ENCODE results near the gene FARP1. TPM values are rescaled to one million over a fixed set of nuclear protein-coding genes. Genes with fewer than 3 reads are reported as not detected.

The FARP1 gene
- total RNA-seq, 1 donor from 2014 or later, result 357 TPM

GRCh38 chr13:98221234-98221633, 78.3 kb downstream of the FARP1 start:
- peaks cover 55% of the 10 kb centered on the region for H3K4me1 Mint-ChIP-seq (ENCODE audit: unreplicated experiment)
- DNase-seq (ENCODE audit: extremely low spot score, unreplicated experiment), result no peak
- no peaks in the 10 kb centered on the region for H3K27me3 Mint-ChIP-seq (ENCODE audit: unreplicated experiment)
- TF ChIP-seq CTCF (IDR thresholded peaks at IDR 0.05), result no peak
- no peaks in the 10 kb centered on the region for H3K9me3 Mint-ChIP-seq (ENCODE audit: unreplicated experiment)
- H3K36me3 Mint-ChIP-seq (ENCODE audit: unreplicated experiment), result peaks cover 26% of the 10 kb centered on the region
- H3K27ac Mint-ChIP-seq (ENCODE audit: unreplicated experiment), result no peak overlapping the region
- no peak overlapping the region for H3K4me3 Mint-ChIP-seq (ENCODE audit: unreplicated experiment)

- Mint-ChIP-seq H3K27me3 (ENCODE audit: unreplicated experiment) (no peaks in the 10 kb centered on the region), H3K27ac (ENCODE audit: unreplicated experiment) (peak overlapping the region; percentile 62), H3K36me3 (ENCODE audit: unreplicated experiment) (peaks cover 31% of the 10 kb centered on the region), H3K4me1 (ENCODE audit: unreplicated experiment) (peaks cover 46% of the 10 kb centered on the region), H3K4me3 (ENCODE audit: unreplicated experiment) (no peak overlapping the region), H3K9me3 (ENCODE audit: unreplicated experiment) (no peaks in the 10 kb centered on the region)
- DNase-seq (ENCODE audit: extremely low spot score, unreplicated experiment), result no peak
- TF ChIP-seq CTCF (IDR thresholded peaks at IDR 0.05), result no peak
These were observed 79.2 kb downstream of the FARP1 start for GRCh38 chr13:98222081-98222554.

- Mint-ChIP-seq H3K27me3 (ENCODE audit: unreplicated experiment) (no peaks in the 10 kb centered on the region), H3K4me3 (ENCODE audit: unreplicated experiment) (no peak overlapping the region), H3K9me3 (ENCODE audit: unreplicated experiment) (no peaks in the 10 kb centered on the region), H3K27ac (ENCODE audit: unreplicated experiment) (no peak overlapping the region), H3K4me1 (ENCODE audit: unreplicated experiment) (peaks cover 43% of the 10 kb centered on the region), H3K36me3 (ENCODE audit: unreplicated experiment) (peaks cover 31% of the 10 kb centered on the region)
- no peak for DNase-seq (ENCODE audit: extremely low spot score, unreplicated experiment)
- no peak for TF ChIP-seq CTCF (IDR thresholded peaks at IDR 0.05)
These were observed 79.9 kb downstream of the FARP1 start for GRCh38 chr13:98222816-98223215.

GRCh38 chr13:98223741-98224140, 80.8 kb downstream of the FARP1 start:
- Mint-ChIP-seq H3K9me3 (ENCODE audit: unreplicated experiment) (no peaks in the 10 kb centered on the region), H3K27ac (ENCODE audit: unreplicated experiment) (no peak overlapping the region), H3K4me1 (ENCODE audit: unreplicated experiment) (peaks cover 41% of the 10 kb centered on the region), H3K4me3 (ENCODE audit: unreplicated experiment) (no peak overlapping the region), H3K36me3 (ENCODE audit: unreplicated experiment) (peaks cover 32% of the 10 kb centered on the region), H3K27me3 (ENCODE audit: unreplicated experiment) (no peaks in the 10 kb centered on the region)
- no peak for DNase-seq (ENCODE audit: extremely low spot score, unreplicated experiment)
- TF ChIP-seq CTCF (IDR thresholded peaks at IDR 0.05), result no peak

- TF ChIP-seq CTCF (IDR thresholded peaks at IDR 0.05), result no peak
- no peaks in the 10 kb centered on the region for H3K9me3 Mint-ChIP-seq (ENCODE audit: unreplicated experiment)
- H3K36me3 Mint-ChIP-seq (ENCODE audit: unreplicated experiment), result peaks cover 32% of the 10 kb centered on the region
- H3K27ac Mint-ChIP-seq (ENCODE audit: unreplicated experiment), result no peak overlapping the region
- H3K4me1 Mint-ChIP-seq (ENCODE audit: unreplicated experiment), result peaks cover 48% of the 10 kb centered on the region
- H3K27me3 Mint-ChIP-seq (ENCODE audit: unreplicated experiment), result no peaks in the 10 kb centered on the region
- H3K4me3 Mint-ChIP-seq (ENCODE audit: unreplicated experiment), result no peak overlapping the region
- no peak for DNase-seq (ENCODE audit: extremely low spot score, unreplicated experiment)
These were observed 81.7 kb downstream of the FARP1 start for GRCh38 chr13:98224557-98224956.
